Dedifferentiated amniotic fluid mesenchymal stem cell (primary cell): ENCODE data around the gene KLHL21.
A peak's percentile ranks its signal among the peaks of the same experiment; 100 is the strongest.
"Not testable (repeated sequence)": the region's sequence is repeated elsewhere in the genome, so short reads cannot be mapped to it uniquely, and the experiment has no call there.

ENCODE experiments used
- DNase-seq: peaks from one replicate; pipeline ENCODE4 v3.0.0-alpha.2; 2016; ENCODE audit errors: extremely low spot score

Gene KLHL21

GRCh38 chr1:6584126-6585080 is 18.3 kb downstream of the KLHL21 start:
- no peak for DNase-seq

GRCh38 chr1:6582370-6582769 is 20.3 kb downstream of the KLHL21 start:
- DNase-seq: no peak

- DNase-seq: no peak
These were observed 20.9 kb downstream of the KLHL21 start for GRCh38 chr1:6581561-6582305.

- DNase-seq: no peak
These were observed 21.9 kb downstream of the KLHL21 start for GRCh38 chr1:6580593-6581409.

- no peak for DNase-seq
These were observed 22.5 kb downstream of the KLHL21 start for GRCh38 chr1:6580119-6580592.

GRCh38 chr1:6579374-6580118 is 23.1 kb downstream of the KLHL21 start, which contains the start of gene ZBTB48:
ZBTB48 (plus strand) TSS chr1:6579994; CDS start chr1:6580610, 616 bp downstream.
- DNase-seq: peak; percentile 97

GRCh38 chr1:6578624-6579373 is 23.9 kb downstream of the KLHL21 start:
- DNase-seq: no peak

- DNase-seq: no peak
These were observed 24.7 kb downstream of the KLHL21 start for GRCh38 chr1:6577831-6578525.

- no peak for DNase-seq
These were observed 27.9 kb downstream of the KLHL21 start for GRCh38 chr1:6574818-6575217.

GRCh38 chr1:6574025-6574620 is 28.5 kb downstream of the KLHL21 start:
- no peak for DNase-seq

GRCh38 chr1:6572653-6573383 is 29.9 kb downstream of the KLHL21 start:
- DNase-seq: no peak

- no peak for DNase-seq
These were observed 31.7 kb downstream of the KLHL21 start for GRCh38 chr1:6570987-6571386.

- DNase-seq: no peak
These were observed 32.6 kb downstream of the KLHL21 start for GRCh38 chr1:6570100-6570499.

GRCh38 chr1:6569033-6569432 is 33.6 kb downstream of the KLHL21 start:
- DNase-seq: no peak

GRCh38 chr1:6560267-6560666 is 42.4 kb downstream of the KLHL21 start:
- DNase-seq: no peak

GRCh38 chr1:6559161-6559560 is 43.5 kb downstream of the KLHL21 start:
- not testable (repeated sequence) for DNase-seq

- DNase-seq: no peak
These were observed 45.1 kb downstream of the KLHL21 start for GRCh38 chr1:6557597-6557996.
